Measurements from ENCODE around the gene PKNOX2.

DNA sequence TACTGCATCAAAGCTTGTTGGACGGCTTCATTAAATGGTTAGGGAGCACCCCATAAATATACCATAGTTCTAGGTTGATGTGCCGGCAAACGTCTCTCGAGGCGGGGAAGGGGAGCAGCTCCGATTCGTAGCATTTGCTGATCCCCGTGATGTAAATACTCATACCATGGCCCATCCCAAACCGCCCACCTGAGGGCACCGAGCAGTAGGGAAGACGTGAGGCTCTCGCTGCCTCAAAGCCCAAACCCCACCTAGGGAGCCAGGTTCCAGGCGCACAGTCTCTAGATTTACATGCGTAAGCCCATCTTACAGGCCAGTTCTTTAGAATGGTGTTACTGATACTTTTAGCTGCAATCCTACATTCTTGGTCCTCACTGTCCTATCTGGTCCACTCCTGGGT, 207.5 kb downstream of the PKNOX2 start:
- TF ChIP-seq, protein P1, sequence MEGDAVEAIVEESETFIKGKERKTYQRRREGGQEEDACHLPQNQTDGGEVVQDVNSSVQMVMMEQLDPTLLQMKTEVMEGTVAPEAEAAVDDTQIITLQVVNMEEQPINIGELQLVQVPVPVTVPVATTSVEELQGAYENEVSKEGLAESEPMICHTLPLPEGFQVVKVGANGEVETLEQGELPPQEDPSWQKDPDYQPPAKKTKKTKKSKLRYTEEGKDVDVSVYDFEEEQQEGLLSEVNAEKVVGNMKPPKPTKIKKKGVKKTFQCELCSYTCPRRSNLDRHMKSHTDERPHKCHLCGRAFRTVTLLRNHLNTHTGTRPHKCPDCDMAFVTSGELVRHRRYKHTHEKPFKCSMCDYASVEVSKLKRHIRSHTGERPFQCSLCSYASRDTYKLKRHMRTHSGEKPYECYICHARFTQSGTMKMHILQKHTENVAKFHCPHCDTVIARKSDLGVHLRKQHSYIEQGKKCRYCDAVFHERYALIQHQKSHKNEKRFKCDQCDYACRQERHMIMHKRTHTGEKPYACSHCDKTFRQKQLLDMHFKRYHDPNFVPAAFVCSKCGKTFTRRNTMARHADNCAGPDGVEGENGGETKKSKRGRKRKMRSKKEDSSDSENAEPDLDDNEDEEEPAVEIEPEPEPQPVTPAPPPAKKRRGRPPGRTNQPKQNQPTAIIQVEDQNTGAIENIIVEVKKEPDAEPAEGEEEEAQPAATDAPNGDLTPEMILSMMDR (IDR thresholded peaks at IDR 0.05), result no peak
- TF ChIP-seq POLR2A (IDR thresholded peaks at IDR 0.05) (no peak), EP300 (IDR thresholded peaks at IDR 0.05) (no peak), POLR2AphosphoS5 (IDR thresholded peaks at IDR 0.05) (no peak)

All from sigmoid colon (tissue), 4 donors.